Peyer's patch (tissue), 4 donors: ENCODE data around the gene ACTN4.

ENCODE experiments used
- CTCF ChIP-seq, 6 experiments: fragments of 450-650 bp in 4 of 6; fragments of 200-600 bp in 2 of 6; sonication (generic) in 1 of 6; IDR thresholded peaks; one replicate each; pipeline ENCODE4 v1.5.1; 2017 to 2019; ENCODE audit warnings: antibody characterized with exemption in 6 of 6, mild to moderate bottlenecking in 3 of 6, moderate library complexity in 1 of 6
- POLR2A ChIP-seq, 2 donors: fragments of 450-650 bp; IDR thresholded peaks; one replicate each; pipeline ENCODE4 v1.5.1; 2017; ENCODE audit warnings: antibody characterized with exemption in 2 of 2, mild to moderate bottlenecking in 2 of 2, moderate library complexity in 2 of 2

DNA sequence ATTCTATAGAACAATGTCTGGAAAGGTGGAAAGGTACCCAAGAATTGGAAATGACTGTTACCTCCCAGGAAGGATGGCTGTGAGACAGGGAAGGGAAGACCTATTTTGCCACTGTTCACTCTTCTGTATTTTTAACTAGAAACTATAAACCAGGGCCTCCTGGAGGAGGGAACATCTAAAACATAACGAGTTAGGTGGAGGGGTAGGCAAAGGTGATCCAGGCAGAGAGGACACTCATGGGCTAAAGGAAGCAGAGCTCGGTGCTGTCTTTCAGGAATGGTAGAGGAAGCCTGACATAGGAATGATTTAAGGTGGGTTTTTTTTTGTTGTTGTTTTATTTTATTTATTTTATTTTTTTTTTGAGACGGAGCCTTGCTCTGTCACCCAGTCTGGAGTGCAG lies 22.6 kb upstream of the ACTN4 start:
- TF ChIP-seq CTCF (IDR thresholded peaks at IDR 0.05) (no peak), POLR2A (IDR thresholded peaks at IDR 0.05) (no peak)
